Panc1 (cell line): ENCODE measurements around the gene ZBTB25. TPM values are rescaled to one million over a fixed set of nuclear protein-coding genes. Genes with fewer than 3 reads are reported as not detected.
"Not testable (repeated sequence)": the region's sequence is repeated elsewhere in the genome, so short reads cannot be mapped to it uniquely, and the experiment has no call there.

Source experiments
- ATAC-seq: fragments of 200-7000 bp; cut with Tn5 transposase; 2 replicates; pipeline ENCODE4 v1.9.1; 2020; ENCODE audit warnings: mild to moderate bottlenecking, moderate library complexity
- BruUV-seq: library from RNA; stranded (reverse); fragments of 400-500 nt; replicated peaks from 2 replicates; lab custom pipeline; 2021; lab: Mats Ljungman, UMichigan
- CTCF ChIA-PET: fragments of 300-600 bp; sonication (Branson Sonifier 250); formaldehyde crosslinking; loops from one replicate; lab custom pipeline; 2022; ENCODE audit warnings: antibody characterized with exemption; lab: Charles Lee
- POLR2A ChIA-PET: fragments of 300-600 bp; sonication (Branson Sonifier 250); formaldehyde crosslinking; loops from one replicate; lab custom pipeline; 2022; ENCODE audit warnings: antibody characterized with exemption; lab: Charles Lee
- DNase-seq: peaks from one replicate; pipeline ENCODE4 v3.0.0-alpha.2; 2010; ENCODE audit warnings: low read depth, low spot score
- H3K27ac ChIP-seq: 2 replicates; pipeline ENCODE4 v1.5.1; 2011; ENCODE audit warnings: mild to moderate bottlenecking, low read length, inconsistent platforms
- H3K27me3 ChIP-seq: fragments of 200-500 bp; sonication (Bioruptor generic); 2 replicates; pipeline ENCODE4 v1.6.0; 2014; ENCODE audit warnings: low read length, inconsistent platforms; ENCODE audit not compliant: control insufficient read depth, insufficient read depth
- H3K36me3 ChIP-seq: fragments of 200-500 bp; sonication (Bioruptor generic); 2 replicates; pipeline ENCODE4 v1.5.1; 2014; ENCODE audit warnings: inconsistent platforms, mild to moderate bottlenecking, low read length, moderate library complexity; ENCODE audit not compliant: control insufficient read depth, insufficient read depth
- H3K4me1 ChIP-seq: 2 replicates; pipeline ENCODE4 v1.5.1; 2011; ENCODE audit warnings: inconsistent platforms, mild to moderate bottlenecking, low read length, moderate library complexity; ENCODE audit not compliant: control insufficient read depth, insufficient read depth
- H3K4me3 ChIP-seq, 2 experiments: 2 replicates each; pipeline ENCODE4 v1.5.1; 2011 to 2012; ENCODE audit warnings: low read depth in 2 of 2, low read length in 2 of 2, mild to moderate bottlenecking in 2 of 2, inconsistent platforms in 1 of 2, moderate library complexity in 1 of 2
- H3K9me3 ChIP-seq: fragments of 200-500 bp; sonication (Bioruptor generic); 2 replicates; pipeline ENCODE4 v1.5.1; 2014; ENCODE audit warnings: low read depth, mild to moderate bottlenecking, inconsistent platforms, low read length, moderate library complexity; ENCODE audit not compliant: control insufficient read depth, insufficient read depth
- CTCF ChIP-seq: fragments of 450-650 bp; IDR thresholded peaks from 2 replicates; pipeline ENCODE4 v1.5.1; 2017; ENCODE audit warnings: mild to moderate bottlenecking
- POLR2AphosphoS5 ChIP-seq: IDR thresholded peaks from 2 replicates; pipeline ENCODE4 v1.6.1; 2012; ENCODE audit warnings: mild to moderate bottlenecking, low read depth, low read length, moderate library complexity
- SIN3A ChIP-seq: IDR thresholded peaks from 2 replicates; pipeline ENCODE4 v1.6.1; 2012; ENCODE audit warnings: low read depth, mild to moderate bottlenecking, low read length, moderate library complexity, borderline replicate concordance; ENCODE audit not compliant: insufficient read depth
- TCF7L2 ChIP-seq: IDR thresholded peaks from 2 replicates; pipeline ENCODE4 v1.6.1; 2011; ENCODE audit warnings: mild to moderate bottlenecking, low read depth, low read length, inconsistent platforms
- in situ Hi-C: cut with HindIII; loops from 2 replicates; pipeline ENCODE4 v1.10.0; 2016; ENCODE audit warnings: low sequenced_read_pairs, low pct_unique_long_range_greater_than_20kb
- intact Hi-C: fragments of 100-400 bp; cut with micrococcal nuclease; formaldehyde crosslinking; loops from one replicate; pipeline ENCODE4 v1.10.0; 2022; ENCODE audit not compliant: unreplicated experiment
- total RNA-seq: library from RNA; stranded (reverse); gene quantifications from one replicate; pipeline ENCODE4 v1.2.1, GENCODE V29; 2021; ENCODE audit not compliant: unreplicated experiment
- TF ChIP-seq, protein P1 (sequence below), 2 experiments: IDR thresholded peaks; 2 replicates each; pipeline ENCODE4 v1.6.1; 2011 to 2012; ENCODE audit warnings: low read depth in 2 of 2, control low read depth in 1 of 2, low read length in 1 of 2, mild to moderate bottlenecking in 1 of 2, moderate library complexity in 1 of 2; ENCODE audit not compliant: insufficient read depth in 1 of 2

Gene ZBTB25
- total RNA-seq, 1 experiment from 2014 or later: 9.0 TPM

DNA sequence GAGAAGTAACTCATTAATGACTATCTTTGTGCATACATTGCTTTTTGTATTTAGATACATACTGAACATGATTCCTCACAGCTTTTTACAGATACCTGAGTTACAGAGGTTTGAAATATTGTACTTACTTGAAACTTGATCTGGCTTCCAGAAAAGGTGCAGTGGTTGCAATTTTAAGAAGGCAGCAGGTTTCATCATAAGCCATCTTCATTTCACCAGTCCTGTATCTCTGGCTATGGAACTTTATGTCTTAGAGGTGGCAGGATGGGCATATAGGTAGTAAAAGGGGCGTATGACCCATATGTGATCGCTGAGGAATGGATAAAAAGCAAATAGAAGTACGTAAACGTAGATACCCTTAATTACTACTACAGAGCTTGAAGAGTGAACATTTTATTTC lies 14.6 kb upstream of the ZBTB25 start:
- intact Hi-C loops: no loop called here
- BruUV-seq: no TSS peak
- CTCF ChIA-PET: no interaction called here
- TF ChIP-seq SIN3A: no peak
- TF ChIP-seq CTCF: no peak
- no peak for TF ChIP-seq TCF7L2
- TF ChIP-seq POLR2AphosphoS5: no peak
- TF ChIP-seq, protein P1, sequence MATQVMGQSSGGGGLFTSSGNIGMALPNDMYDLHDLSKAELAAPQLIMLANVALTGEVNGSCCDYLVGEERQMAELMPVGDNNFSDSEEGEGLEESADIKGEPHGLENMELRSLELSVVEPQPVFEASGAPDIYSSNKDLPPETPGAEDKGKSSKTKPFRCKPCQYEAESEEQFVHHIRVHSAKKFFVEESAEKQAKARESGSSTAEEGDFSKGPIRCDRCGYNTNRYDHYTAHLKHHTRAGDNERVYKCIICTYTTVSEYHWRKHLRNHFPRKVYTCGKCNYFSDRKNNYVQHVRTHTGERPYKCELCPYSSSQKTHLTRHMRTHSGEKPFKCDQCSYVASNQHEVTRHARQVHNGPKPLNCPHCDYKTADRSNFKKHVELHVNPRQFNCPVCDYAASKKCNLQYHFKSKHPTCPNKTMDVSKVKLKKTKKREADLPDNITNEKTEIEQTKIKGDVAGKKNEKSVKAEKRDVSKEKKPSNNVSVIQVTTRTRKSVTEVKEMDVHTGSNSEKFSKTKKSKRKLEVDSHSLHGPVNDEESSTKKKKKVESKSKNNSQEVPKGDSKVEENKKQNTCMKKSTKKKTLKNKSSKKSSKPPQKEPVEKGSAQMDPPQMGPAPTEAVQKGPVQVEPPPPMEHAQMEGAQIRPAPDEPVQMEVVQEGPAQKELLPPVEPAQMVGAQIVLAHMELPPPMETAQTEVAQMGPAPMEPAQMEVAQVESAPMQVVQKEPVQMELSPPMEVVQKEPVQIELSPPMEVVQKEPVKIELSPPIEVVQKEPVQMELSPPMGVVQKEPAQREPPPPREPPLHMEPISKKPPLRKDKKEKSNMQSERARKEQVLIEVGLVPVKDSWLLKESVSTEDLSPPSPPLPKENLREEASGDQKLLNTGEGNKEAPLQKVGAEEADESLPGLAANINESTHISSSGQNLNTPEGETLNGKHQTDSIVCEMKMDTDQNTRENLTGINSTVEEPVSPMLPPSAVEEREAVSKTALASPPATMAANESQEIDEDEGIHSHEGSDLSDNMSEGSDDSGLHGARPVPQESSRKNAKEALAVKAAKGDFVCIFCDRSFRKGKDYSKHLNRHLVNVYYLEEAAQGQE (IDR thresholded peaks at IDR 0.05; ENCODE audit: insufficient read depth in 1 of 2, low read depth in 2 of 2, low read length in 1 of 2): no peak
- Histone ChIP-seq H3K27me3 (no peaks in the 10 kb centered on the region), H3K27ac (no peak overlapping the region), H3K4me3 (no peak overlapping the region), H3K9me3 (no peaks in the 10 kb centered on the region), H3K36me3 (peaks cover 5% of the 10 kb centered on the region; the same call in 1 of the 2 replicates), H3K4me1 (no peaks in the 10 kb centered on the region)
- POLR2A ChIA-PET: interaction anchor here (0.5 to 0.7 kb wide), 3 partner anchors 15 to 116 kb away, joined by 5 to 11 read pairs (median 9); no protein-coding TSS in a partner anchor
- ATAC-seq (no peak), DNase-seq (no peak)
- in situ Hi-C loops: no loop called here

GRCh38 chr14:64517667-64518066 lies 14.0 kb upstream of the ZBTB25 start:
- CTCF ChIA-PET, POLR2A ChIA-PET, intact Hi-C loops, BruUV-seq, H3K36me3 ChIP-seq, ATAC-seq, DNase-seq, H3K9me3 ChIP-seq, H3K4me1 ChIP-seq, in situ Hi-C loops, H3K4me3 ChIP-seq, H3K27ac ChIP-seq, H3K27me3 ChIP-seq: not testable (repeated sequence)

DNA sequence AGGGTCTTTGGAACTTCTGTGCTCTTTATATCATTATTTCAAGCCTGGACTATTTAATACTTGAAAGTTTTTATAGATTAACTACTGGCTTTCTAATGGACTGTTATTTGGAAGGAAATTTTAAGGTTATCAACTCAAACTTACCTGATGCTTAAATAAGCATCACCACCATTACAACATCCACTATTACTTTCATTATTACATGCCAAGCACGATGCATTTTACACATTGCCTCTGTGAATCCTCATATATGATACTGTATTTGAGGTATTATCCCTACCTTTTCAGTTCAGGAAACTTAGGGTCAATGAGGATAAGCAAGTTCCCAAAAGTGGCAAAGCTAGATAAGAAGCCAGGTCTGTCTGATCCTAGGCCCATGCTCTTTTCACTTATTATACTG lies 13.3 kb upstream of the ZBTB25 start:
- Histone ChIP-seq H3K36me3 (peaks cover 2% of the 10 kb centered on the region; the same call in 1 of the 2 replicates), H3K4me3 (no peak overlapping the region), H3K27ac (no peak overlapping the region), H3K27me3 (no peaks in the 10 kb centered on the region), H3K9me3 (no peaks in the 10 kb centered on the region), H3K4me1 (no peaks in the 10 kb centered on the region)
- TF ChIP-seq CTCF (no peak), POLR2AphosphoS5 (no peak), TCF7L2 (no peak)
- TF ChIP-seq, protein P1 (IDR thresholded peaks at IDR 0.05; ENCODE audit: insufficient read depth in 1 of 2, low read depth in 2 of 2, low read length in 1 of 2): no peak
- no peak for ATAC-seq
- intact Hi-C loops: no loop called here
- ChIA-PET CTCF (no interaction called here), POLR2A (no interaction called here)
- BruUV-seq: no TSS peak
- no peak for DNase-seq
- in situ Hi-C loops: no loop called here
